GM21381 (cell line): ENCODE data around the gene FAM3D.
A peak's percentile ranks its signal among the peaks of the same experiment; 100 is the strongest.
"Not testable (repeated sequence)": the region's sequence is repeated elsewhere in the genome, so short reads cannot be mapped to it uniquely, and the experiment has no call there.

Experiments used
- ATAC-seq: cut with Tn5 transposase; IDR thresholded peaks from one replicate; pipeline ENCODE4 v1.9.1; 2021; ENCODE audit warnings: mild to moderate bottlenecking, moderate library complexity; ENCODE audit not compliant: unreplicated experiment

Gene FAM3D

GRCh38 chr3:58666683-58667082 lies at the start of gene FAM3D:
TSS of gene FAM3D (minus strand) at chr3:58666774. CDS start at chr3:58655563, 11,211 bp downstream.
- ATAC-seq, result no peak

GRCh38 chr3:58713715-58714401 lies 47.3 kb upstream of the FAM3D start:
- no peak for ATAC-seq

- ATAC-seq, result no peak
Observed at GRCh38 chr3:58711871-58712270, 45.3 kb upstream of the FAM3D start.

GRCh38 chr3:58708983-58709382 lies 42.4 kb upstream of the FAM3D start:
- ATAC-seq, result not testable (repeated sequence)

GRCh38 chr3:58708116-58708791 lies 41.7 kb upstream of the FAM3D start:
- no peak for ATAC-seq

- no peak for ATAC-seq
Observed at GRCh38 chr3:58707390-58707930, 40.9 kb upstream of the FAM3D start.

GRCh38 chr3:58706395-58707167 lies 40.0 kb upstream of the FAM3D start:
- no peak for ATAC-seq

- no peak for ATAC-seq
Observed at GRCh38 chr3:58704745-58705144, 38.2 kb upstream of the FAM3D start.

- ATAC-seq, result not testable (repeated sequence)
Observed at GRCh38 chr3:58704304-58704703, 37.7 kb upstream of the FAM3D start.

GRCh38 chr3:58698246-58698645 lies 31.7 kb upstream of the FAM3D start:
- no peak for ATAC-seq

GRCh38 chr3:58697561-58697960 lies 31.0 kb upstream of the FAM3D start:
- peak; percentile 62 for ATAC-seq

- not testable (repeated sequence) for ATAC-seq
Observed at GRCh38 chr3:58696813-58697212, 30.2 kb upstream of the FAM3D start.

GRCh38 chr3:58696093-58696492 lies 29.5 kb upstream of the FAM3D start:
- ATAC-seq, result no peak

GRCh38 chr3:58695284-58695683 lies 28.7 kb upstream of the FAM3D start:
- ATAC-seq, result not testable (repeated sequence)

- ATAC-seq, result peak; percentile 72
Observed at GRCh38 chr3:58693940-58694850, 27.6 kb upstream of the FAM3D start.

GRCh38 chr3:58692484-58692883 lies 25.9 kb upstream of the FAM3D start:
- ATAC-seq, result no peak

- no peak for ATAC-seq
Observed at GRCh38 chr3:58691997-58692396, 25.4 kb upstream of the FAM3D start.

- ATAC-seq, result no peak
Observed at GRCh38 chr3:58690490-58690889, 23.9 kb upstream of the FAM3D start.

GRCh38 chr3:58688574-58688973 lies 22.0 kb upstream of the FAM3D start:
- ATAC-seq, result no peak

- no peak for ATAC-seq
Observed at GRCh38 chr3:58686847-58687246, 20.3 kb upstream of the FAM3D start.
